ENCODE data around the gene AFP. TPM values are rescaled to one million over a fixed set of nuclear protein-coding genes. Genes with fewer than 3 reads are reported as not detected.

Gene AFP
- total and polyA plus RNA-seq, 2 donors from 2014 or later: 11.6 TPM; not detected in 1

DNA sequence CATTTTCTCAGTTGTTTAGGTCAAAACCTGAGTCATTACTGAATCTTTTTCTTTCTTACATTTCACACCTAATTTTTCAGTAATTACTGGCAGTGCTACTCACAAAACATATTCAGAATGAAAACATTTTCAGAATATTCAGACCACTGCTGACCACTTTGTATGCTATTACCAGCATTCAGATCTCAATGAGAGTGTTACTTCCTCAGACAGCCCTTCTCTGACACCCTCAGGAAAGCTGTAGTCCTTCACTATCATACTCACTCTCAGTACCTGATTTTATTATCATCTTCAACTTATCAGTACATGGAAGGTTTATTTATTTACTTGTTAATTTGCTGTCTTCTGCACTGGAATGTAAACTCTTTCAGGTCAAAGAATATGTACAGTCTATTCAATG lies 44.2 kb upstream of the AFP start:
- TF ChIP-seq, protein P1, sequence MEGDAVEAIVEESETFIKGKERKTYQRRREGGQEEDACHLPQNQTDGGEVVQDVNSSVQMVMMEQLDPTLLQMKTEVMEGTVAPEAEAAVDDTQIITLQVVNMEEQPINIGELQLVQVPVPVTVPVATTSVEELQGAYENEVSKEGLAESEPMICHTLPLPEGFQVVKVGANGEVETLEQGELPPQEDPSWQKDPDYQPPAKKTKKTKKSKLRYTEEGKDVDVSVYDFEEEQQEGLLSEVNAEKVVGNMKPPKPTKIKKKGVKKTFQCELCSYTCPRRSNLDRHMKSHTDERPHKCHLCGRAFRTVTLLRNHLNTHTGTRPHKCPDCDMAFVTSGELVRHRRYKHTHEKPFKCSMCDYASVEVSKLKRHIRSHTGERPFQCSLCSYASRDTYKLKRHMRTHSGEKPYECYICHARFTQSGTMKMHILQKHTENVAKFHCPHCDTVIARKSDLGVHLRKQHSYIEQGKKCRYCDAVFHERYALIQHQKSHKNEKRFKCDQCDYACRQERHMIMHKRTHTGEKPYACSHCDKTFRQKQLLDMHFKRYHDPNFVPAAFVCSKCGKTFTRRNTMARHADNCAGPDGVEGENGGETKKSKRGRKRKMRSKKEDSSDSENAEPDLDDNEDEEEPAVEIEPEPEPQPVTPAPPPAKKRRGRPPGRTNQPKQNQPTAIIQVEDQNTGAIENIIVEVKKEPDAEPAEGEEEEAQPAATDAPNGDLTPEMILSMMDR (IDR thresholded peaks at IDR 0.05; ENCODE audit: borderline replicate concordance, extremely low read depth, insufficient read depth): no peak
- DNase-seq: no peak
- no peaks in the 10 kb centered on the region for H3K27me3 ChIP-seq (ENCODE audit: control insufficient read depth, insufficient read depth, low read length)

DNA sequence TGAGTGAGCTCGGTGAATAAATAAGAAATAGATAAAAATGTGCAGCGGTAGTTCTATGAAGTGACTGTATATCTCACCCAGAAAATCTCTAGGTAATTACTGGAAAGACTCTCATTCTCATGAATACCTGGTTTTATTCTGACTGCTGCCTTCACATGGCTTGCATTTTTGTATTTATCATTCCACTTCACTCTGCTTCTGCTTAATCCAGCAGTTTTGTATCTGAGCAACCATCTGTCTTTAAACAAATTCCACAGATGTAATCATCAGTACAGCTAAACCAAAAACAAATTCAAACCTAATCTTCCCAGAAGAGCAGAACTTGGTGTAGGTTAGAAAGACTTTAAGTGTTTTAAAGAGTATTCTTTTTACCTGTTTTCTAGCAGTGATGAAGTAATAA lies 43.1 kb upstream of the AFP start:
- FAIRE-seq (no peak), DNase-seq (no peak)
- TF ChIP-seq, protein P1 (IDR thresholded peaks at IDR 0.05; ENCODE audit: borderline replicate concordance, extremely low read depth, insufficient read depth): no peak
- no peaks in the 10 kb centered on the region for H3K9me3 ChIP-seq (ENCODE audit: control insufficient read depth in 2 of 3, insufficient read depth in 1 of 3, low read length in 3 of 3)
- intact Hi-C loops (cut with DNase I): no loop called here
- no peak overlapping the region for H3K27ac ChIP-seq (ENCODE audit: low read depth in 2 of 2, low read length in 2 of 2)
- no peaks in the 10 kb centered on the region for H3K36me3 ChIP-seq (ENCODE audit: control insufficient read depth in 2 of 3, insufficient read depth in 3 of 3, low read length in 3 of 3)
- H3K4me3 ChIP-seq (ENCODE audit: low read length in 3 of 3): no peak overlapping the region
- H3K27me3 ChIP-seq (ENCODE audit: control insufficient read depth, insufficient read depth, low read length): no peaks in the 10 kb centered on the region
- no peak overlapping the region for H3K9ac ChIP-seq (ENCODE audit: low read length in 3 of 3)
- H3K4me1 ChIP-seq (ENCODE audit: control insufficient read depth in 2 of 3, insufficient read depth in 2 of 3, low read depth in 1 of 3, low read length in 3 of 3): no peaks in the 10 kb centered on the region

More for the DNA sequence above, 44.2 kb upstream of the AFP start:
- Histone ChIP-seq H3K9me3 (ENCODE audit: control insufficient read depth in 2 of 3, insufficient read depth in 1 of 3, low read length in 3 of 3) (no peaks in the 10 kb centered on the region), H3K27ac (ENCODE audit: low read depth in 2 of 2, low read length in 2 of 2) (no peak overlapping the region), H3K4me1 (ENCODE audit: control insufficient read depth in 2 of 3, insufficient read depth in 2 of 3, low read depth in 1 of 3, low read length in 3 of 3) (no peaks in the 10 kb centered on the region), H3K36me3 (ENCODE audit: control insufficient read depth in 2 of 3, insufficient read depth in 3 of 3, low read length in 3 of 3) (no peaks in the 10 kb centered on the region), H3K9ac (ENCODE audit: low read length in 3 of 3) (no peak overlapping the region), H3K4me3 (ENCODE audit: low read length in 3 of 3) (no peak overlapping the region)
- intact Hi-C loops (cut with DNase I): no loop called here
- FAIRE-seq: no peak

- H3K9ac ChIP-seq (ENCODE audit: low read length in 3 of 3): no peak overlapping the region
- no peak overlapping the region for H3K4me3 ChIP-seq (ENCODE audit: low read length in 3 of 3)
- TF ChIP-seq, protein P1 (IDR thresholded peaks at IDR 0.05; ENCODE audit: borderline replicate concordance, extremely low read depth, insufficient read depth): no peak
- no peak for DNase-seq
- intact Hi-C loops (cut with DNase I): no loop called here
- no peaks in the 10 kb centered on the region for H3K9me3 ChIP-seq (ENCODE audit: control insufficient read depth in 2 of 3, insufficient read depth in 1 of 3, low read length in 3 of 3)
- FAIRE-seq: no peak
- H3K36me3 ChIP-seq (ENCODE audit: control insufficient read depth in 2 of 3, insufficient read depth in 3 of 3, low read length in 3 of 3): no peaks in the 10 kb centered on the region
- H3K27me3 ChIP-seq (ENCODE audit: control insufficient read depth, insufficient read depth, low read length): no peaks in the 10 kb centered on the region
- no peaks in the 10 kb centered on the region for H3K4me1 ChIP-seq (ENCODE audit: control insufficient read depth in 2 of 3, insufficient read depth in 2 of 3, low read depth in 1 of 3, low read length in 3 of 3)
- H3K27ac ChIP-seq (ENCODE audit: low read depth in 2 of 2, low read length in 2 of 2): no peak overlapping the region
Measured at GRCh38 chr4:73396304-73396703, 39.7 kb upstream of the AFP start.

Data from kidney (tissue), 14 donors.